ENCODE measurements around the gene SULT1C4. TPM values are rescaled to one million over a fixed set of nuclear protein-coding genes. Genes with fewer than 3 reads are reported as not detected.

The SULT1C4 gene
- not detected in 2 replicates for total RNA-seq

GRCh38 chr2:108377815-108378630, at the start of gene SULT1C4:
Gene SULT1C4, plus strand, starts transcription at chr2:108377954. Its CDS starts 384 bp downstream, at chr2:108378338.
- Histone ChIP-seq H3K27me3 (ENCODE audit: control insufficient read depth, insufficient read depth, low read length) (no peaks in the 10 kb centered on the region), H3K4me3 (ENCODE audit: low read depth, low read length) (no peak within 1 kb of the TSS), H3K36me3 (ENCODE audit: control insufficient read depth, insufficient read depth, low read length) (no peaks in the 10 kb centered on the region)
- FAIRE-seq, result no peak
- no peak for DNase-seq (ENCODE audit: low read depth)
- TF ChIP-seq, protein P1, sequence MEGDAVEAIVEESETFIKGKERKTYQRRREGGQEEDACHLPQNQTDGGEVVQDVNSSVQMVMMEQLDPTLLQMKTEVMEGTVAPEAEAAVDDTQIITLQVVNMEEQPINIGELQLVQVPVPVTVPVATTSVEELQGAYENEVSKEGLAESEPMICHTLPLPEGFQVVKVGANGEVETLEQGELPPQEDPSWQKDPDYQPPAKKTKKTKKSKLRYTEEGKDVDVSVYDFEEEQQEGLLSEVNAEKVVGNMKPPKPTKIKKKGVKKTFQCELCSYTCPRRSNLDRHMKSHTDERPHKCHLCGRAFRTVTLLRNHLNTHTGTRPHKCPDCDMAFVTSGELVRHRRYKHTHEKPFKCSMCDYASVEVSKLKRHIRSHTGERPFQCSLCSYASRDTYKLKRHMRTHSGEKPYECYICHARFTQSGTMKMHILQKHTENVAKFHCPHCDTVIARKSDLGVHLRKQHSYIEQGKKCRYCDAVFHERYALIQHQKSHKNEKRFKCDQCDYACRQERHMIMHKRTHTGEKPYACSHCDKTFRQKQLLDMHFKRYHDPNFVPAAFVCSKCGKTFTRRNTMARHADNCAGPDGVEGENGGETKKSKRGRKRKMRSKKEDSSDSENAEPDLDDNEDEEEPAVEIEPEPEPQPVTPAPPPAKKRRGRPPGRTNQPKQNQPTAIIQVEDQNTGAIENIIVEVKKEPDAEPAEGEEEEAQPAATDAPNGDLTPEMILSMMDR (IDR thresholded peaks at IDR 0.05; ENCODE audit: insufficient read depth, low read length, severe bottlenecking), result no peak

DNA sequence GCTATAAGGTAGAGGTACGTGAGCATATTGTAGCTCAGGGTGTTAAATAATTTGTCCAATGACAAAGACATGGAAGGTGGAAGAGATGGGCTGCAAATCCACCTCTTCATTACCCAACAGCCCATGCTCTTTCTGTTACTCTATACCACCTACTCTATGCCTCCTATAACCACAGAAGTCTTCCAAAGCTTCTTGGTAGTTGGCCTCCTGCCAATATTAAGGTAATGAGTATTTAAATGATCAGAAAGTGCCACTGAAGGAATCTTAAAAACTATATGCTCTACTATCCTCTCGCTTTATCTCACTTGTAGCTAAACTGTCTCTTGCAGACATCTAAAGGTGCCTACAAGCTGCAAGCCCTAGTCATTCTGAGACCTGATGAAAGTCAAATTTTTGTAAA, 48.0 kb upstream of the SULT1C4 start:
- no peak for DNase-seq (ENCODE audit: low read depth)
- TF ChIP-seq, protein P1 (IDR thresholded peaks at IDR 0.05; ENCODE audit: insufficient read depth, low read length, severe bottlenecking), result no peak
- Histone ChIP-seq H3K36me3 (ENCODE audit: control insufficient read depth, insufficient read depth, low read length) (no peaks in the 10 kb centered on the region), H3K27me3 (ENCODE audit: control insufficient read depth, insufficient read depth, low read length) (peaks cover 2% of the 10 kb centered on the region), H3K4me3 (ENCODE audit: low read depth, low read length) (no peak overlapping the region)
- no peak for FAIRE-seq

DNA sequence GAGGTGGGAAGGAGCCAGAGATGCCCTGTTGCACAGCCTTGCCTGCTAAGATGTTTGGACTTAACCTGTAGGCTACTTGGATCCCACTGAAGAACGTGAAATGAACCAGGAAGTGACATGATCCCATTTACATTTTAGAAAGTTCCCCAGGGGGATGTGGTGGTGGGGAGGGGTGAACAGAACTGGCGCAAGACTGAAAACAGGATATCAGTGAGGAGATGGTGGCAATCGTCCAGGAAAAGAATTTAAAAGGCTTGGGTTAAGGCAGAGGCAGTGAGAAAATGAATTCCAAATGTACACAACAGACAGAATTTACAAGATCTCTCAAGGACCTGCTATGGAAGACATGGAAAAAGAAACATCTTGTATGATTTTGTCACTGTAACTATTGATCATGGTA, 46.8 kb upstream of the SULT1C4 start:
- Histone ChIP-seq H3K27me3 (ENCODE audit: control insufficient read depth, insufficient read depth, low read length) (peaks cover 2% of the 10 kb centered on the region), H3K4me3 (ENCODE audit: low read depth, low read length) (no peak overlapping the region), H3K36me3 (ENCODE audit: control insufficient read depth, insufficient read depth, low read length) (no peaks in the 10 kb centered on the region)
- DNase-seq (ENCODE audit: low read depth) (no peak), FAIRE-seq (no peak)
- TF ChIP-seq, protein P1 (IDR thresholded peaks at IDR 0.05; ENCODE audit: insufficient read depth, low read length, severe bottlenecking), result no peak

DNA sequence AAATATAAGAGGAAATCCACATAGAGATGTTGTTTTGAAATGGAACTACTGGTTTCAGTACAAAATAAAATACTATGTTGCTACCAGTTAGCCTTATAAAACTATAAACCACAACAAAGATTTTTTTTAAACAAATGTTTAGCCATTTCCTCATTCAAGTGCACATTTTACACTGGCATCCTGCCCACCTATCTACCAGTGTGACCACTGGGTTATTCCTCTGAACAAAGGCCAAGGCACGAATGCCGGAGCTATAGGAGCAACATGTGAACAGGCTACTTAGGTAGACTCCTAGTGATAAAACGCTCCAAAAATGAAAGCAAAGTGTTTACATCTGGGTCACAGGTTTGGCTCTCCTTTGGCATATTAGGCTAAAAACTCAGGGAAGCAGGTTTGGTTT, 31.8 kb upstream of the SULT1C4 start:
- TF ChIP-seq, protein P1 (IDR thresholded peaks at IDR 0.05; ENCODE audit: insufficient read depth, low read length, severe bottlenecking), result no peak
- Histone ChIP-seq H3K36me3 (ENCODE audit: control insufficient read depth, insufficient read depth, low read length) (no peaks in the 10 kb centered on the region), H3K27me3 (ENCODE audit: control insufficient read depth, insufficient read depth, low read length) (peaks cover 5% of the 10 kb centered on the region), H3K4me3 (ENCODE audit: low read depth, low read length) (no peak overlapping the region)
- FAIRE-seq (no peak), DNase-seq (ENCODE audit: low read depth) (no peak)

DNA sequence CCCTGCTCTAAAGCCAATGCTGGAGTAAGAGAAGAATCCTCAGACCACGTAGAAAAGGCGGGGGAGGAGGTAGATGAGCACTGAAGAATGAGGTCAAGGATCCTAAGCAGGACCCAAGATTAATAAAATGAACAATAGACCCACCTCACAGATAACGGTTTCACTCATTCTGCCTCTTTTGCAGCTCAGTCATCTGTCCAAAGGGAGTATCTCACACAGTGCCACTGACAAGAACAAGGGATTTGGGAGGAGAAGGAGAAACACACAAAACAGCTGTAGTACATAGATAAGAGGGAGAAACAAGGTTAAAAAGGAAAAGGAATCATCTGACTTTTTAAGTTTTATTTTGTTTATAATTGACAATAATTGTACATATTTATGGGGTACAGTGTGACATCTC, 30.9 kb upstream of the SULT1C4 start:
- DNase-seq (ENCODE audit: low read depth) (no peak), FAIRE-seq (no peak)
- no peak overlapping the region for H3K4me3 ChIP-seq (ENCODE audit: low read depth, low read length)
- TF ChIP-seq, protein P1 (IDR thresholded peaks at IDR 0.05; ENCODE audit: insufficient read depth, low read length, severe bottlenecking), result no peak
- peaks cover 5% of the 10 kb centered on the region for H3K27me3 ChIP-seq (ENCODE audit: control insufficient read depth, insufficient read depth, low read length)
- H3K36me3 ChIP-seq (ENCODE audit: control insufficient read depth, insufficient read depth, low read length), result no peaks in the 10 kb centered on the region
